Esophagus muscularis mucosa (tissue), 4 donors: Measurements from ENCODE around the gene TMEM170B.

Experiments
- EP300 ChIP-seq: sonication (generic); formaldehyde crosslinking; IDR thresholded peaks from one replicate; pipeline ENCODE4 v1.6.1; 2017; ENCODE audit warnings: antibody characterized with exemption
- POLR2A ChIP-seq: fragments of 450-650 bp; IDR thresholded peaks from one replicate; pipeline ENCODE4 v1.6.1; 2017; ENCODE audit warnings: antibody characterized with exemption, moderate library complexity, mild to moderate bottlenecking, low read depth
- POLR2AphosphoS5 ChIP-seq, 2 donors: sonication (generic); formaldehyde crosslinking; IDR thresholded peaks; one replicate each; pipeline ENCODE4 v1.6.1; 2017; ENCODE audit warnings: antibody characterized with exemption in 2 of 2
- TF ChIP-seq, protein P1 (sequence below), 3 experiments: fragments of 200-600 bp in 2 of 3; fragments of 450-650 bp in 1 of 3; sonication (generic) in 2 of 3; IDR thresholded peaks; one replicate each; pipeline ENCODE4 v1.5.1; 2017 to 2019; ENCODE audit warnings: antibody characterized with exemption in 3 of 3, mild to moderate bottlenecking in 2 of 3, moderate library complexity in 1 of 3

DNA sequence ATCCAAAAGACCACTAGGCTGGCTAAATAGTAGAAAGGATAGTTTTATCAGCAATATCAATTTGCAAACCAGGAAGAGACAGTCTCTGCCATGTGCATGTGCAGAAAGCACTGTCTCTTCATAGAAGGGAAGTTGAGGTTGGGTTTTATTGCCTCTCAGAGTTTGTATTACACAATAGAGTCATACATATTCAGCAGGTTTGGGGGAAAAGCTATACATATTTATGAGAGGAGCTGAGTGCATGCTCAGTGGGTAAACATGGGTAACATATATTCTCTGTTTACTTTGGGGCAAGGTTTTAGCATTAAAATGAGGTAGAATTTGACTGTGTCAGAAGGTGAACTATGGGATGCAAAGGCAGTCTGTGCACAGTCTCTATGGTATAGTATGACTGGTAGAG, 14.9 kb downstream of the TMEM170B start:
- TF ChIP-seq POLR2AphosphoS5 (IDR thresholded peaks at IDR 0.05) (no peak), POLR2A (no peak), EP300 (no peak)
- TF ChIP-seq, protein P1, sequence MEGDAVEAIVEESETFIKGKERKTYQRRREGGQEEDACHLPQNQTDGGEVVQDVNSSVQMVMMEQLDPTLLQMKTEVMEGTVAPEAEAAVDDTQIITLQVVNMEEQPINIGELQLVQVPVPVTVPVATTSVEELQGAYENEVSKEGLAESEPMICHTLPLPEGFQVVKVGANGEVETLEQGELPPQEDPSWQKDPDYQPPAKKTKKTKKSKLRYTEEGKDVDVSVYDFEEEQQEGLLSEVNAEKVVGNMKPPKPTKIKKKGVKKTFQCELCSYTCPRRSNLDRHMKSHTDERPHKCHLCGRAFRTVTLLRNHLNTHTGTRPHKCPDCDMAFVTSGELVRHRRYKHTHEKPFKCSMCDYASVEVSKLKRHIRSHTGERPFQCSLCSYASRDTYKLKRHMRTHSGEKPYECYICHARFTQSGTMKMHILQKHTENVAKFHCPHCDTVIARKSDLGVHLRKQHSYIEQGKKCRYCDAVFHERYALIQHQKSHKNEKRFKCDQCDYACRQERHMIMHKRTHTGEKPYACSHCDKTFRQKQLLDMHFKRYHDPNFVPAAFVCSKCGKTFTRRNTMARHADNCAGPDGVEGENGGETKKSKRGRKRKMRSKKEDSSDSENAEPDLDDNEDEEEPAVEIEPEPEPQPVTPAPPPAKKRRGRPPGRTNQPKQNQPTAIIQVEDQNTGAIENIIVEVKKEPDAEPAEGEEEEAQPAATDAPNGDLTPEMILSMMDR (IDR thresholded peaks at IDR 0.05) = no peak
